ENCODE data around the gene ZNF710. TPM values are rescaled to one million over a fixed set of nuclear protein-coding genes. Genes with fewer than 3 reads are reported as not detected.

ZNF710 gene
- total RNA-seq, 1 experiment from 2014 or later, result 10.0 TPM

- H3K27ac ChIP-seq (ENCODE audit: low read depth, low read length), result no peak overlapping the region
- BruUV-seq (replicated peaks), result no TSS peak
These were observed 45.2 kb downstream of the ZNF710 start for GRCh38 chr15:90046289-90046688.

GRCh38 chr15:90046911-90047392 lies 45.8 kb downstream of the ZNF710 start:
- H3K4me3 ChIP-seq (replicated peaks in 1 of 2; ENCODE audit: low read depth in 1 of 2, low read length in 2 of 2), result no peak overlapping the region
- intact Hi-C loops (cut with micrococcal nuclease), result no loop called here
- TF ChIP-seq ATF3 (IDR thresholded peaks at IDR 0.05), result no peak
- 0 out of 2 replicates have a peak, but pooled peaks have one; percentile 16 for TF ChIP-seq POLR2AphosphoS5 (IDR thresholded peaks at IDR 0.05; ENCODE audit: low read depth, low read length)
- no peak for TF ChIP-seq TCF7L2 (IDR thresholded peaks at IDR 0.05; ENCODE audit: borderline replicate concordance, extremely low read depth, insufficient read depth, insufficient read length)
- peak; percentile 65 for TF ChIP-seq SP1 (IDR thresholded peaks at IDR 0.05; ENCODE audit: low read depth)
- TF ChIP-seq EZH2phosphoT487 (IDR thresholded peaks at IDR 0.05; ENCODE audit: borderline replicate concordance), result no peak
- TF ChIP-seq RAD21 (IDR thresholded peaks at IDR 0.05; ENCODE audit: low read depth), result no peak
- TF ChIP-seq CTCF (IDR thresholded peaks at IDR 0.05 in 2 of 3, conservative IDR thresholded peaks at IDR 0.05 in 1 of 3; ENCODE audit: borderline replicate concordance in 1 of 3, insufficient read depth in 1 of 3, low read depth in 2 of 3, low read length in 2 of 3), result no peak
- no peak for TF ChIP-seq CEBPB (IDR thresholded peaks at IDR 0.05; ENCODE audit: low read depth)
- no peak; the same call in 1 of the 2 replicates for TF ChIP-seq EGR1 (IDR thresholded peaks at IDR 0.05; ENCODE audit: low read depth)
- TF ChIP-seq MAX (IDR thresholded peaks at IDR 0.05), result no peak; the same call in 1 of the 2 replicates
- no peak for TF ChIP-seq JUND (IDR thresholded peaks at IDR 0.05)
- no peak overlapping the region for H2AFZ ChIP-seq (ENCODE audit: low read depth, low read length, poor library complexity, severe bottlenecking)
- BruUV-seq (replicated peaks), result no TSS peak
- H3K4me2 ChIP-seq (ENCODE audit: low read length), result peak overlapping the region; percentile 28
- CTCF ChIA-PET, result no interaction called here
- no peaks in the 10 kb centered on the region for H3K27me3 ChIP-seq (ENCODE audit: insufficient read depth, low read length)
- no peaks in the 10 kb centered on the region for H3K79me2 ChIP-seq (ENCODE audit: insufficient read depth, low read length)
- no peak overlapping the region for H3K9ac ChIP-seq (ENCODE audit: low read length)
- H3K36me3 ChIP-seq (ENCODE audit: control insufficient read depth in 1 of 2, insufficient read depth in 2 of 2, low read length in 2 of 2), result no peaks in the 10 kb centered on the region
- ATAC-seq (peak; percentile 49; the same call in 1 of the 2 replicates), DNase-seq (ENCODE audit: low read depth, low spot score) (no peak)
- no peaks in the 10 kb centered on the region for H3K9me2 ChIP-seq (ENCODE audit: insufficient read depth)
- RAD21 ChIA-PET (ENCODE audit: low non-redundant PET in 1 of 2, low total read pairs in 2 of 2, uncharacterized antibody in 2 of 2, unreplicated experiment in 2 of 2), result no interaction called here
- H4K20me1 ChIP-seq (ENCODE audit: insufficient read depth), result no peaks in the 10 kb centered on the region
- H3K9me3 ChIP-seq (ENCODE audit: control insufficient read depth in 1 of 2, insufficient read depth in 1 of 2, low read depth in 1 of 2, low read length in 2 of 2), result no peaks in the 10 kb centered on the region
- POLR2A ChIA-PET, result no interaction called here
- H3K27ac ChIP-seq (ENCODE audit: low read depth, low read length), result no peak overlapping the region
- H3K4me1 ChIP-seq (ENCODE audit: control insufficient read depth in 1 of 2, insufficient read depth in 2 of 2, low read length in 2 of 2), result peaks cover 11 to 15% of the 10 kb centered on the region in 2 experiments; a peak in 2 of 4 replicates

More at GRCh38 chr15:90046289-90046688, 45.2 kb downstream of the ZNF710 start:
- DNase-seq (ENCODE audit: low read depth, low spot score) (no peak), ATAC-seq (no peak)
- Histone ChIP-seq H3K79me2 (ENCODE audit: insufficient read depth, low read length) (no peaks in the 10 kb centered on the region), H3K4me3 (replicated peaks in 1 of 2; ENCODE audit: low read depth in 1 of 2, low read length in 2 of 2) (no peak overlapping the region), H3K4me1 (ENCODE audit: control insufficient read depth in 1 of 2, insufficient read depth in 2 of 2, low read length in 2 of 2) (peaks cover 11 to 15% of the 10 kb centered on the region in 2 experiments; a peak in 2 of 4 replicates), H3K27me3 (ENCODE audit: insufficient read depth, low read length) (no peaks in the 10 kb centered on the region), H3K4me2 (ENCODE audit: low read length) (peak overlapping the region; percentile 28), H4K20me1 (ENCODE audit: insufficient read depth) (no peaks in the 10 kb centered on the region), H3K9me2 (ENCODE audit: insufficient read depth) (no peaks in the 10 kb centered on the region), H3K9ac (ENCODE audit: low read length) (no peak overlapping the region), H3K9me3 (ENCODE audit: control insufficient read depth in 1 of 2, insufficient read depth in 1 of 2, low read depth in 1 of 2, low read length in 2 of 2) (no peaks in the 10 kb centered on the region), H2AFZ (ENCODE audit: low read depth, low read length, poor library complexity, severe bottlenecking) (no peak overlapping the region), H3K36me3 (ENCODE audit: control insufficient read depth in 1 of 2, insufficient read depth in 2 of 2, low read length in 2 of 2) (no peaks in the 10 kb centered on the region)
- ChIA-PET CTCF (no interaction called here), POLR2A (no interaction called here), RAD21 (ENCODE audit: low non-redundant PET in 1 of 2, low total read pairs in 2 of 2, uncharacterized antibody in 2 of 2, unreplicated experiment in 2 of 2) (no interaction called here)
- TF ChIP-seq POLR2A (IDR thresholded peaks at IDR 0.05; ENCODE audit: borderline replicate concordance, extremely low read depth, insufficient read depth, insufficient read length), result no peak
- intact Hi-C loops (cut with micrococcal nuclease), result no loop called here
